ENCODE data around the gene CIAPIN1. TPM values are rescaled to one million over a fixed set of nuclear protein-coding genes. Genes with fewer than 3 reads are reported as not detected.

Gene CIAPIN1
- total RNA-seq, 2 experiments from 2014 or later: 45.8 to 61.8 TPM

- Mint-ChIP-seq H3K4me3 (no peak overlapping the region), H3K9me3 (no peaks in the 10 kb centered on the region), H3K27me3 (peaks cover 8% of the 10 kb centered on the region), H3K27ac (no peak overlapping the region), H3K36me3 (ENCODE audit: low read depth) (no peaks in the 10 kb centered on the region), H3K4me1 (no peaks in the 10 kb centered on the region)
- ChIA-PET POLR2A (no interaction called here), CTCF (no interaction called here)
- no peak for DNase-seq
Measured at GRCh38 chr16:57390636-57391295, 56.4 kb downstream of the CIAPIN1 start.

DNA sequence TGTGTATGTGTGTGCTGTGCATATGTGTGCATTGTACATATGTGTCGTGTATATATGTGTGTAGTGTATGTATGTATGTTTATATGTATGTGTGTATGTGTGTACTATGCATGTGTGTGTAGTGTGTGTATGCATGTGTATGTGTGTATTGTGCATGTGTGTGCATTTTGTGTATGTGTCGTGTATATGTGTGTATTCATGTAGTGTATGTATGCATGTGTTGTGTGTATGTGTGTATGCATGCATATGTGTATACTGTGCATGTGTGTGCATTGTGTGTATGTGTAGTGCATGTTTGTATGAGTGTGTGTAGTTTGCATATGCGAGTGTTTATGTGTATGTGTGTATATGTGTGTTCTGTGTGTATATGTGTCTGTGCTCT lies 58.1 kb downstream of the CIAPIN1 start:
- Mint-ChIP-seq H3K4me3 (no peak overlapping the region), H3K27me3 (peaks cover 8% of the 10 kb centered on the region), H3K4me1 (no peaks in the 10 kb centered on the region), H3K9me3 (no peaks in the 10 kb centered on the region), H3K27ac (no peak overlapping the region), H3K36me3 (ENCODE audit: low read depth) (no peaks in the 10 kb centered on the region)
- ChIA-PET POLR2A (no interaction called here), CTCF (interaction anchor here (0.7 to 1.2 kb wide), 2 partner anchors 16 to 87 kb away, joined by 3 read pairs; partner anchors contain the start of gene CCL17)
- DNase-seq: no peak

- no peak for DNase-seq
- Mint-ChIP-seq H3K27me3 (peaks cover 8% of the 10 kb centered on the region), H3K4me3 (no peak overlapping the region), H3K36me3 (ENCODE audit: low read depth) (no peaks in the 10 kb centered on the region), H3K27ac (no peak overlapping the region), H3K4me1 (no peaks in the 10 kb centered on the region), H3K9me3 (no peaks in the 10 kb centered on the region)
- ChIA-PET CTCF (no interaction called here), POLR2A (no interaction called here)
Measured at GRCh38 chr16:57388359-57389086, 58.7 kb downstream of the CIAPIN1 start.

DNA sequence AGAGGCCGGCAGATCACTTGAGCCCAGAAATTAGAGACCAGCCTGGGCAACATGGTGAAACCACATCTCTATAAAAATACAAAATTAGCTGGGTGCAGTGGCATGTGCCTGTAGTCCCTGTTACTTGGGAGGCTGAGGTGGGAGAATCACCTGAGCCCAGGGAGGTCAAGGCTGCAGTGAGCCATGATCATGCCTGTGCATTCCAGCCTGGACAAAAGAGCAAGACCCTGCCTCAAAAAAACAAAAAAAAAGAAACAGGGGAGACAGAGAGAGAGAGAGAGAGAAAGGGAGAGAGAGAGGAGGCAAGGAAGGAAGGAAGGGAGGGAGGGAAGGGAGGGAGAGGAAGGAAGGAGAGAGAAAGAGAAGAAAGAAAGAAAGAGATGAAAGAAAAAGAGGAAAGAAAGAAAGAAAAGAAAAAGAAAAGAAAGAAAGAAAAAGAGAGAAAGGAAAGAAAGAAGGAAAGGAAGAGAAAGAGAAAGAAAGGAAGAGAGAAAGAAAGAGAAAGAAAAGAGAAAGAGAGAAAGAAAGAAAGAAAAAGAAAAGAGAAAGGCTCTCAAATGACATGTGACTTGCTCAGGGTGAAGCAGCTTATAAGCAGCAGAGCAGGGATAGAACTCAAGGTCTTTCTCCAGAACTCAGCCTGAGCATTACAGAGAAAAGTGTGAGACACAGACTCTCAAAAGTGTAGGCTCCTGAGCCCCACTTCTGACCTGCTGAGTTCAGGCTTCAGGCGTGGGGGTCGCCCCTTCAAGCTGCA lies 59.4 kb downstream of the CIAPIN1 start:
- POLR2A ChIA-PET: no interaction called here
- Mint-ChIP-seq H3K27me3 (peaks cover 8% of the 10 kb centered on the region), H3K9me3 (no peaks in the 10 kb centered on the region), H3K27ac (no peak overlapping the region), H3K36me3 (ENCODE audit: low read depth) (no peaks in the 10 kb centered on the region), H3K4me1 (no peaks in the 10 kb centered on the region), H3K4me3 (no peak overlapping the region)
- CTCF ChIA-PET: no interaction called here
- no peak for DNase-seq

- H3K4me1 Mint-ChIP-seq: no peaks in the 10 kb centered on the region
- H3K36me3 Mint-ChIP-seq (ENCODE audit: low read depth): no peaks in the 10 kb centered on the region
- ChIA-PET CTCF (interaction anchor here (1.3 to 1.4 kb wide), 3 partner anchors 13 to 32 kb away, joined by 3 to 6 read pairs (median 3); no protein-coding TSS in a partner anchor), POLR2A (interaction anchor here (0.6 kb wide), 2 partner anchors 8 to 14 kb away, joined by 3 to 5 read pairs; no protein-coding TSS in a partner anchor)
- no peak for DNase-seq
- peaks cover 6% of the 10 kb centered on the region for H3K27me3 Mint-ChIP-seq
- H3K4me3 Mint-ChIP-seq: no peak overlapping the region
- no peak overlapping the region for H3K27ac Mint-ChIP-seq
- H3K9me3 Mint-ChIP-seq: no peaks in the 10 kb centered on the region
Measured at GRCh38 chr16:57386381-57386951, 60.7 kb downstream of the CIAPIN1 start.

GRCh38 chr16:57385083-57385482 lies 62.1 kb downstream of the CIAPIN1 start:
- DNase-seq: no peak
- CTCF ChIA-PET: no interaction called here

DNA sequence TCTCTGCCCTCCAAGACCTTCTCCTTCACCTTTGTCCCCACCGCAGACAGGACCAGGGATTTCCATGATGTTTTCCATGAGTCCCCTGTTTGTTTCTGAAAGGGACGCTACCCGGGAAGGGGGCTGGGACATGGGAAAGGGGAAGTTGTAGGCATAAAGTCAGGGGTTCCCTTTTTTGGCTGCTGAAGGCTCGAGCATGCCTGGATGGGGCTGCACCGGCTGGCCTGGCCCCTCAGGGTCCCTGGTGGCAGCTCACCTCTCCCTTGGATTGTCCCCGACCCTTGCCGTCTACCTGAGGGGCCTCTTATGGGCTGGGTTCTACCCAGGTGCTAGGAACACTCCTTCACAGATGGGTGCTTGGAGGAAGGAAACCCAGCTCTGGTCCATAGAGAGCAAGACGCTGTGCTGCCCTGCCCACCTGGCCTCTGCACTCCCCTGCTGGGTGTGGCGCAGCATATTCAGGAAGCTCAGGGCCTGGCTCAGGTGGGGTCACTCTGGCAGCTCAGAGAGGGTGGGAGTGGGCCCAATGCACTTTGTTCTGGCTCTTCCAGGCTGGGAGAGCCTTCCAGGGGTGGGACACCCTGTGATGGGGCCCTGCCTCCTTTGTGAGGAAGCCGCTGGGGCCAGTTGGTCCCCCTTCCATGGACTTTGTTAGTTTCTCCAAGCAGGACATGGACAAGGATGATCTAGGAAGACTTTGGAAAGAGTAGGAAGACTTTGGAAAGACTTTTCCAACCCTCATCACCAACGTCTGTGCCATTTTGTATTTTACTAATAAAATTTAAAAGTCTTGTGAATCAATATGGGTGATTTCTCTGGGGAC lies 62.7 kb downstream of the CIAPIN1 start:
- CTCF ChIA-PET: no interaction called here
- Mint-ChIP-seq H3K36me3 (ENCODE audit: low read depth) (no peaks in the 10 kb centered on the region), H3K27ac (no peak overlapping the region), H3K4me1 (no peaks in the 10 kb centered on the region), H3K27me3 (peaks cover 3% of the 10 kb centered on the region), H3K4me3 (no peak overlapping the region), H3K9me3 (no peaks in the 10 kb centered on the region)
- no peak for DNase-seq
- POLR2A ChIA-PET: no interaction called here

More at GRCh38 chr16:57385083-57385482, 62.1 kb downstream of the CIAPIN1 start:
- peaks cover 3% of the 10 kb centered on the region for H3K27me3 Mint-ChIP-seq
- POLR2A ChIA-PET: no interaction called here
- H3K27ac Mint-ChIP-seq: no peak overlapping the region
- H3K4me3 Mint-ChIP-seq: no peak overlapping the region
- no peaks in the 10 kb centered on the region for H3K36me3 Mint-ChIP-seq (ENCODE audit: low read depth)
- no peaks in the 10 kb centered on the region for H3K9me3 Mint-ChIP-seq
- no peaks in the 10 kb centered on the region for H3K4me1 Mint-ChIP-seq

- H3K27ac Mint-ChIP-seq: no peak overlapping the region
- POLR2A ChIA-PET: no interaction called here
Measured at GRCh38 chr16:57383276-57384247, 63.6 kb downstream of the CIAPIN1 start.

DNA sequence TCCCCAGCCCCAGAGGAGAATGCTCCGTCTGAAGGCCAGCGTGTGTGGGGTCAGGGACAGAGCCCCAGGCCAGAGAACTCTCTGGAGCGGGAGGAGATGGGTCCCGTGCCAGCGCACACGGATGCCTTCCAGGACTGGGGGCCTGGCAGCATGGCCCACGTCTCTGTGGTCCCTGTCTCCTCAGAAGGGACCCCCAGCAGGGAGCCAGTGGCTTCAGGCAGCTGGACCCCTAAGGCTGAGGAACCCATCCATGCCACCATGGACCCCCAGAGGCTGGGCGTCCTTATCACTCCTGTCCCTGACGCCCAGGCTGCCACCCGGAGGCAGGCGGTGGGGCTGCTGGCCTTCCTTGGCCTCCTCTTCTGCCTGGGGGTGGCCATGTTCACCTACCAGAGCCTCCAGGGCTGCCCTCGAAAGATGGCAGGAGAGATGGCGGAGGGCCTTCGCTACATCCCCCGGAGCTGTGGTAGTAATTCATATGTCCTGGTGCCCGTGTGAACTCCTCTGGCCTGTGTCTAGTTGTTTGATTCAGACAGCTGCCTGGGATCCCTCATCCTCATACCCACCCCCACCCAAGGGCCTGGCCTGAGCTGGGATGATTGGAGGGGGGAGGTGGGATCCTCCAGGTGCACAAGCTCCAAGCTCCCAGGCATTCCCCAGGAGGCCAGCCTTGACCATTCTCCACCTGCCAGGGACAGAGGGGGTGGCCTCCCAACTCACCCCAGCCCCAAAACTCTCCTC lies 64.5 kb downstream of the CIAPIN1 start:
- CTCF ChIA-PET: interaction anchor here (0.9 kb wide), 1 partner anchor 10 kb away, joined by 3 read pairs; no protein-coding TSS in a partner anchor
- H3K27ac Mint-ChIP-seq: no peak overlapping the region

More at GRCh38 chr16:57383276-57384247, 63.6 kb downstream of the CIAPIN1 start:
- Mint-ChIP-seq H3K36me3 (ENCODE audit: low read depth) (no peaks in the 10 kb centered on the region), H3K27me3 (peaks cover 1% of the 10 kb centered on the region), H3K9me3 (no peaks in the 10 kb centered on the region), H3K4me3 (no peak overlapping the region), H3K4me1 (no peaks in the 10 kb centered on the region)
- CTCF ChIA-PET: no interaction called here
- DNase-seq: no peak

GRCh38 chr16:57381791-57382534 lies 65.2 kb downstream of the CIAPIN1 start:
- POLR2A ChIA-PET: no interaction called here
- no peak overlapping the region for H3K27ac Mint-ChIP-seq
- no peak overlapping the region for H3K4me3 Mint-ChIP-seq
- no peaks in the 10 kb centered on the region for H3K27me3 Mint-ChIP-seq
- H3K4me1 Mint-ChIP-seq: peaks cover 9% of the 10 kb centered on the region
- no peak for DNase-seq
- CTCF ChIA-PET: interaction anchor here (0.9 kb wide), 1 partner anchor 11 kb away, joined by 3 read pairs; no protein-coding TSS in a partner anchor
- no peaks in the 10 kb centered on the region for H3K9me3 Mint-ChIP-seq
- H3K36me3 Mint-ChIP-seq (ENCODE audit: low read depth): no peaks in the 10 kb centered on the region

More for the DNA sequence above, 64.5 kb downstream of the CIAPIN1 start:
- no peaks in the 10 kb centered on the region for H3K36me3 Mint-ChIP-seq (ENCODE audit: low read depth)
- H3K4me3 Mint-ChIP-seq: no peak overlapping the region
- H3K9me3 Mint-ChIP-seq: no peaks in the 10 kb centered on the region
- POLR2A ChIA-PET: no interaction called here
- H3K4me1 Mint-ChIP-seq: peaks cover 3% of the 10 kb centered on the region
- H3K27me3 Mint-ChIP-seq: no peaks in the 10 kb centered on the region
- DNase-seq: no peak
